ENCODE measurements around the gene CTDSP2. TPM values are rescaled to one million over a fixed set of nuclear protein-coding genes. Genes with fewer than 3 reads are reported as not detected.

Gene CTDSP2
- total RNA-seq, 1 experiment from 2014 or later: 82.7 TPM

DNA sequence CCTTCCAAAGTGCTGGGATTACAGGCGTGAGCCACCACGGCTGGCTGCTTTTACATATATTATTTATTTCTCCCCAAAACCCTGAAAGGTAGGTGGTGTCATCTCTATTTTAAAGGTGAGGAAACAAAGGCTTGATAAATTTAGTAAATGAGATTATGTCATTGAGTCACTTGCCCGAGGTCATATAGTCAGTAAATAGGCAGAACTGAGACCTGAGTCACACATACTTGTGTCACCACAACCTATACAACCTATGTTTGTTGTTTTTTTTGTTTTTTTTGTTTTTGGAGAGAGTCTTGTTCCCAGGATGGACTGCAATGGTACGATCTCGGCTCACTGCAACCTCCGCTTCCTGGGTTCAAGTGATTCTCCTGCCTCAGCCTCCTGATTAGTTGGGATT is 51.2 kb downstream of the CTDSP2 start:
- H3K9me3 ChIP-seq (ENCODE audit: control insufficient read depth in 1 of 2, insufficient read depth in 1 of 2, low read depth in 1 of 2, low read length in 2 of 2): no peaks in the 10 kb centered on the region
- no peak overlapping the region for H2AFZ ChIP-seq (ENCODE audit: low read depth, low read length, poor library complexity, severe bottlenecking)
- no peak overlapping the region for H3K4me2 ChIP-seq (ENCODE audit: low read length)
- peaks cover 0 to 8% of the 10 kb centered on the region in 2 experiments; a peak in 2 of 4 replicates for H3K4me1 ChIP-seq (ENCODE audit: control insufficient read depth in 1 of 2, insufficient read depth in 2 of 2, low read length in 2 of 2)
- ChIA-PET CTCF (no interaction called here), RAD21 (ENCODE audit: low non-redundant PET in 1 of 2, low total read pairs in 2 of 2, uncharacterized antibody in 2 of 2, unreplicated experiment in 2 of 2) (no interaction called here), POLR2A (no interaction called here)
- peaks cover 13% of the 10 kb centered on the region for H3K79me2 ChIP-seq (ENCODE audit: insufficient read depth, low read length)
- no TSS peak for BruUV-seq (replicated peaks)
- peaks cover 37 to 38% of the 10 kb centered on the region in 2 experiments; a peak in 3 of 4 replicates for H3K36me3 ChIP-seq (ENCODE audit: control insufficient read depth in 1 of 2, insufficient read depth in 2 of 2, low read length in 2 of 2)
- no peak overlapping the region for H3K4me3 ChIP-seq (replicated peaks in 1 of 2; ENCODE audit: low read depth in 1 of 2, low read length in 2 of 2)
- DNase-seq (ENCODE audit: low read depth, low spot score) (no peak), ATAC-seq (no peak)
- H3K27me3 ChIP-seq (ENCODE audit: insufficient read depth, low read length): no peaks in the 10 kb centered on the region
- intact Hi-C loops (cut with micrococcal nuclease): no loop called here
- TF ChIP-seq RAD21 (IDR thresholded peaks at IDR 0.05; ENCODE audit: low read depth) (no peak), CEBPB (IDR thresholded peaks at IDR 0.05; ENCODE audit: low read depth) (no peak), ELF1 (IDR thresholded peaks at IDR 0.05; ENCODE audit: borderline replicate concordance, low read depth) (no peak), ZBTB33 (IDR thresholded peaks at IDR 0.05; ENCODE audit: extremely low read depth, insufficient replicate concordance, low read length) (no peak), EZH2phosphoT487 (IDR thresholded peaks at IDR 0.05; ENCODE audit: borderline replicate concordance) (no peak), SP1 (IDR thresholded peaks at IDR 0.05; ENCODE audit: low read depth) (no peak), POLR2A (IDR thresholded peaks at IDR 0.05; ENCODE audit: borderline replicate concordance, extremely low read depth, insufficient read depth, insufficient read length) (no peak), EGR1 (IDR thresholded peaks at IDR 0.05; ENCODE audit: low read depth) (no peak), ZNF274 (IDR thresholded peaks at IDR 0.05; ENCODE audit: low read depth, low read length) (no peak), SIN3A (IDR thresholded peaks at IDR 0.05; ENCODE audit: low read depth) (no peak), EZH2 (IDR thresholded peaks at IDR 0.05) (no peak), FOSL1 (IDR thresholded peaks at IDR 0.05; ENCODE audit: low read depth) (no peak), ZFX (IDR thresholded peaks at IDR 0.05) (no peak), JUND (IDR thresholded peaks at IDR 0.05) (no peak), TCF7L2 (IDR thresholded peaks at IDR 0.05; ENCODE audit: borderline replicate concordance, extremely low read depth, insufficient read depth, insufficient read length) (no peak)
- TF ChIP-seq, protein P1, sequence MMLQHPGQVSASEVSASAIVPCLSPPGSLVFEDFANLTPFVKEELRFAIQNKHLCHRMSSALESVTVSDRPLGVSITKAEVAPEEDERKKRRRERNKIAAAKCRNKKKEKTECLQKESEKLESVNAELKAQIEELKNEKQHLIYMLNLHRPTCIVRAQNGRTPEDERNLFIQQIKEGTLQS (IDR thresholded peaks at IDR 0.05): no peak
- no peaks in the 10 kb centered on the region for H3K9me2 ChIP-seq (ENCODE audit: insufficient read depth)
- H3K9ac ChIP-seq (ENCODE audit: low read length): no peak overlapping the region
- no peaks in the 10 kb centered on the region for H4K20me1 ChIP-seq (ENCODE audit: insufficient read depth)
- no peak overlapping the region for H3K27ac ChIP-seq (ENCODE audit: low read depth, low read length)

Data from HCT116 (cell line).